Measurements from ENCODE around the gene MDC1.

DNA sequence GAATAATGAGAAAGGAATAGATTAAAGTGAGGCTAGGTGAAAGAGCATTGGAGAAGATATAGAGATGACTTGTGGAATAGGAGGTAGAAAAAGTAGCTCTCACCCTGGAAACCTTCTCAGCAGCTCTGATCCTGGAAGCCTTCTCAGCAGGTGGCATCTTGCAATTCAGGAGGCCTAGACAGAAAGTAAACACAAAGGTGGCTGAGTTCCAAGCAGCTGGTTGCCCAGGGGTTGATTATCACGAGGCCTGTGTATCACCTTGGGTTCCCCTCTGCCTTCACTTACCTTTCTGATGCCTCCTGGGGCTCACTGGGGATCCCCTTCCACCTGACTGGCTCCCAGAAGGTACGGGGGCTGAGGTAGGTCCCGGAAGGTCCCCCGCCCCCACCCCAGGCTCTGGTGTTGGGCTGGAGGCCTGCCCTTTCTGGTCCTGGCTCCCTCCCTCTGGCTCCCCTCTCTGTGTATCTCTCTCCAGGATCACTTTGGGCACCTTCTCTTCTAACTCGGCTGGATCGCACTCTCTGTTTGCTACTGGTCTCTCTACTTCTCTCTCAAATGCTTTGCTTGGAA, 9.7 kb downstream of the MDC1 start:
- TF ChIP-seq RAD21 (CRISPR knock-in tag; IDR thresholded peaks at IDR 0.05) (no peak), ZNF274 (CRISPR knock-in tag; IDR thresholded peaks at IDR 0.05) (no peak), ZBTB49 (CRISPR knock-in tag; IDR thresholded peaks at IDR 0.05; ENCODE audit: borderline replicate concordance) (no peak), ZNF543 (CRISPR knock-in tag; IDR thresholded peaks at IDR 0.05) (no peak), MXI1 (IDR thresholded peaks at IDR 0.05; ENCODE audit: borderline replicate concordance, low read depth, low read length) (no peak)

All from HepG2 (cell line).